Epithelial cell of esophagus (primary cell): ENCODE results near the gene ESR2.

Source experiments
- DNase-seq: peaks from one replicate; pipeline ENCODE4 v3.0.0; 2010; ENCODE audit warnings: low read depth
- H3K4me3 ChIP-seq: 2 replicates; pipeline ENCODE4 v1.5.1; 2011; ENCODE audit warnings: mild to moderate bottlenecking, low read length, control low read depth
- CTCF ChIP-seq: IDR thresholded peaks from 2 replicates; pipeline ENCODE4 v1.5.1; 2011; ENCODE audit warnings: low read depth, mild to moderate bottlenecking, low read length, control low read depth, inconsistent platforms; ENCODE audit not compliant: insufficient read depth; ENCODE audit errors: missing control alignments

The ESR2 gene

GRCh38 chr14:64174922-64175782 is 119.0 kb downstream of the ESR2 start:
- TF ChIP-seq CTCF = no peak
- H3K4me3 ChIP-seq = no peak overlapping the region
- DNase-seq = no peak

GRCh38 chr14:64170181-64170580 is 124.0 kb downstream of the ESR2 start:
- no peak for TF ChIP-seq CTCF
- no peak for DNase-seq
- H3K4me3 ChIP-seq = no peak overlapping the region

GRCh38 chr14:64159588-64159987 is 134.6 kb downstream of the ESR2 start:
- no peak for TF ChIP-seq CTCF
- no peak for DNase-seq
- H3K4me3 ChIP-seq = no peak overlapping the region

- H3K4me3 ChIP-seq = no peak overlapping the region
- DNase-seq = no peak
- no peak for TF ChIP-seq CTCF
Observed at GRCh38 chr14:64158608-64159007, 135.6 kb downstream of the ESR2 start.

- DNase-seq = peak; percentile 29
Observed at GRCh38 chr14:64149921-64150320, 144.2 kb downstream of the ESR2 start.

GRCh38 chr14:64147126-64147790 is 146.9 kb downstream of the ESR2 start:
- TF ChIP-seq CTCF = no peak
- H3K4me3 ChIP-seq = no peak overlapping the region
- DNase-seq = no peak

More at GRCh38 chr14:64149921-64150320, 144.2 kb downstream of the ESR2 start:
- no peak for TF ChIP-seq CTCF
- H3K4me3 ChIP-seq = no peak overlapping the region
